ENCODE data around the gene WFDC13.
"Not testable (repeated sequence)": the region's sequence is repeated elsewhere in the genome, so short reads cannot be mapped to it uniquely, and the experiment has no call there.

Gene WFDC13

GRCh38 chr20:45679650-45680049, 22.2 kb upstream of the WFDC13 start:
- H3K4me3 ChIP-seq (ENCODE audit: low read depth, low read length, poor library complexity, severe bottlenecking): no peak overlapping the region
- H3K9me3 ChIP-seq (ENCODE audit: low read length): no peaks in the 10 kb centered on the region; the same call in 1 of the 2 replicates
- TF ChIP-seq, protein P1, sequence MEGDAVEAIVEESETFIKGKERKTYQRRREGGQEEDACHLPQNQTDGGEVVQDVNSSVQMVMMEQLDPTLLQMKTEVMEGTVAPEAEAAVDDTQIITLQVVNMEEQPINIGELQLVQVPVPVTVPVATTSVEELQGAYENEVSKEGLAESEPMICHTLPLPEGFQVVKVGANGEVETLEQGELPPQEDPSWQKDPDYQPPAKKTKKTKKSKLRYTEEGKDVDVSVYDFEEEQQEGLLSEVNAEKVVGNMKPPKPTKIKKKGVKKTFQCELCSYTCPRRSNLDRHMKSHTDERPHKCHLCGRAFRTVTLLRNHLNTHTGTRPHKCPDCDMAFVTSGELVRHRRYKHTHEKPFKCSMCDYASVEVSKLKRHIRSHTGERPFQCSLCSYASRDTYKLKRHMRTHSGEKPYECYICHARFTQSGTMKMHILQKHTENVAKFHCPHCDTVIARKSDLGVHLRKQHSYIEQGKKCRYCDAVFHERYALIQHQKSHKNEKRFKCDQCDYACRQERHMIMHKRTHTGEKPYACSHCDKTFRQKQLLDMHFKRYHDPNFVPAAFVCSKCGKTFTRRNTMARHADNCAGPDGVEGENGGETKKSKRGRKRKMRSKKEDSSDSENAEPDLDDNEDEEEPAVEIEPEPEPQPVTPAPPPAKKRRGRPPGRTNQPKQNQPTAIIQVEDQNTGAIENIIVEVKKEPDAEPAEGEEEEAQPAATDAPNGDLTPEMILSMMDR (IDR thresholded peaks at IDR 0.05; ENCODE audit: low read length): no peak
- TF ChIP-seq EZH2 (IDR thresholded peaks at IDR 0.05; ENCODE audit: borderline replicate concordance, low read length): no peak

GRCh38 chr20:45685896-45686295, 15.9 kb upstream of the WFDC13 start:
- Histone ChIP-seq H3K9me2 (ENCODE audit: low read depth, low read length) (no peaks in the 10 kb centered on the region), H3K4me1 (ENCODE audit: insufficient read depth, low read length, severe bottlenecking) (no peaks in the 10 kb centered on the region), H3F3A (ENCODE audit: insufficient read depth, low read length) (no peaks in the 10 kb centered on the region), H3K9me3 (ENCODE audit: low read length) (no peaks in the 10 kb centered on the region), H3K9ac (ENCODE audit: low read length) (no peak overlapping the region), H3K27ac (ENCODE audit: low read depth, low read length, poor library complexity, severe bottlenecking) (no peak overlapping the region), H3K79me2 (ENCODE audit: insufficient read depth, low read length) (no peaks in the 10 kb centered on the region), H3K4me3 (ENCODE audit: low read depth, low read length, poor library complexity, severe bottlenecking) (no peak overlapping the region), H3K4me2 (ENCODE audit: low read length) (no peak overlapping the region), H4K20me1 (ENCODE audit: insufficient read depth, low read length) (no peaks in the 10 kb centered on the region), H3K27me3 (ENCODE audit: insufficient read depth, low read length) (no peaks in the 10 kb centered on the region), H2AFZ (ENCODE audit: low read length) (no peak overlapping the region), H3K36me3 (ENCODE audit: insufficient read depth, low read length) (no peaks in the 10 kb centered on the region)
- no peak for TF ChIP-seq EZH2 (IDR thresholded peaks at IDR 0.05; ENCODE audit: borderline replicate concordance, low read length)
- TF ChIP-seq, protein P1 (IDR thresholded peaks at IDR 0.05; ENCODE audit: low read length): no peak

More at GRCh38 chr20:45679650-45680049, 22.2 kb upstream of the WFDC13 start:
- H3K9ac ChIP-seq (ENCODE audit: low read length): no peak overlapping the region
- H3K4me2 ChIP-seq (ENCODE audit: low read length): no peak overlapping the region
- no peaks in the 10 kb centered on the region for H3K27me3 ChIP-seq (ENCODE audit: insufficient read depth, low read length)
- H3K4me1 ChIP-seq (ENCODE audit: insufficient read depth, low read length, severe bottlenecking): no peaks in the 10 kb centered on the region
- no peaks in the 10 kb centered on the region for H3F3A ChIP-seq (ENCODE audit: insufficient read depth, low read length)
- no peaks in the 10 kb centered on the region for H3K36me3 ChIP-seq (ENCODE audit: insufficient read depth, low read length)
- H3K27ac ChIP-seq (ENCODE audit: low read depth, low read length, poor library complexity, severe bottlenecking): no peak overlapping the region
- no peaks in the 10 kb centered on the region for H4K20me1 ChIP-seq (ENCODE audit: insufficient read depth, low read length)
- H3K9me2 ChIP-seq (ENCODE audit: low read depth, low read length): no peaks in the 10 kb centered on the region
- H2AFZ ChIP-seq (ENCODE audit: low read length): no peak overlapping the region
- no peaks in the 10 kb centered on the region for H3K79me2 ChIP-seq (ENCODE audit: insufficient read depth, low read length)

- not testable (repeated sequence) for H2AFZ ChIP-seq (ENCODE audit: low read length); H3K36me3 ChIP-seq (ENCODE audit: insufficient read depth, low read length); H3K27ac ChIP-seq (ENCODE audit: low read depth, low read length, poor library complexity, severe bottlenecking); H4K20me1 ChIP-seq (ENCODE audit: insufficient read depth, low read length); H3K9ac ChIP-seq (ENCODE audit: low read length); H3K4me2 ChIP-seq (ENCODE audit: low read length); H3K79me2 ChIP-seq (ENCODE audit: insufficient read depth, low read length); H3K4me1 ChIP-seq (ENCODE audit: insufficient read depth, low read length, severe bottlenecking); H3K9me2 ChIP-seq (ENCODE audit: low read depth, low read length); H3F3A ChIP-seq (ENCODE audit: insufficient read depth, low read length); H3K27me3 ChIP-seq (ENCODE audit: insufficient read depth, low read length); H3K9me3 ChIP-seq (ENCODE audit: low read length); H3K4me3 ChIP-seq (ENCODE audit: low read depth, low read length, poor library complexity, severe bottlenecking)
Measured at GRCh38 chr20:45693346-45693745, 8.5 kb upstream of the WFDC13 start.

GRCh38 chr20:45695496-45695895, 6.3 kb upstream of the WFDC13 start:
- Histone ChIP-seq H3K4me1 (ENCODE audit: insufficient read depth, low read length, severe bottlenecking) (no peaks in the 10 kb centered on the region), H3K9me2 (ENCODE audit: low read depth, low read length) (no peaks in the 10 kb centered on the region), H3K9me3 (ENCODE audit: low read length) (no peaks in the 10 kb centered on the region), H3K27me3 (ENCODE audit: insufficient read depth, low read length) (no peaks in the 10 kb centered on the region), H3K4me2 (ENCODE audit: low read length) (no peak overlapping the region), H3F3A (ENCODE audit: insufficient read depth, low read length) (no peaks in the 10 kb centered on the region), H3K79me2 (ENCODE audit: insufficient read depth, low read length) (no peaks in the 10 kb centered on the region), H3K36me3 (ENCODE audit: insufficient read depth, low read length) (no peaks in the 10 kb centered on the region), H3K27ac (ENCODE audit: low read depth, low read length, poor library complexity, severe bottlenecking) (no peak overlapping the region), H4K20me1 (ENCODE audit: insufficient read depth, low read length) (no peaks in the 10 kb centered on the region), H2AFZ (ENCODE audit: low read length) (no peak overlapping the region), H3K4me3 (ENCODE audit: low read depth, low read length, poor library complexity, severe bottlenecking) (no peak overlapping the region), H3K9ac (ENCODE audit: low read length) (no peak overlapping the region)
- TF ChIP-seq, protein P1 (IDR thresholded peaks at IDR 0.05; ENCODE audit: low read length): no peak
- no peak for TF ChIP-seq EZH2 (IDR thresholded peaks at IDR 0.05; ENCODE audit: borderline replicate concordance, low read length)

Data from OCI-LY1 (cell line).